Ecto neural progenitor cell (in vitro differentiated cells): ENCODE measurements around the gene ATXN7.
A peak's percentile ranks its signal among the peaks of the same experiment; 100 is the strongest.

Experiments
- DNase-seq: peaks from one replicate; pipeline ENCODE4 v3.0.0-alpha.2; 2018; ENCODE audit warnings: low spot score

ATXN7 gene, protein sequence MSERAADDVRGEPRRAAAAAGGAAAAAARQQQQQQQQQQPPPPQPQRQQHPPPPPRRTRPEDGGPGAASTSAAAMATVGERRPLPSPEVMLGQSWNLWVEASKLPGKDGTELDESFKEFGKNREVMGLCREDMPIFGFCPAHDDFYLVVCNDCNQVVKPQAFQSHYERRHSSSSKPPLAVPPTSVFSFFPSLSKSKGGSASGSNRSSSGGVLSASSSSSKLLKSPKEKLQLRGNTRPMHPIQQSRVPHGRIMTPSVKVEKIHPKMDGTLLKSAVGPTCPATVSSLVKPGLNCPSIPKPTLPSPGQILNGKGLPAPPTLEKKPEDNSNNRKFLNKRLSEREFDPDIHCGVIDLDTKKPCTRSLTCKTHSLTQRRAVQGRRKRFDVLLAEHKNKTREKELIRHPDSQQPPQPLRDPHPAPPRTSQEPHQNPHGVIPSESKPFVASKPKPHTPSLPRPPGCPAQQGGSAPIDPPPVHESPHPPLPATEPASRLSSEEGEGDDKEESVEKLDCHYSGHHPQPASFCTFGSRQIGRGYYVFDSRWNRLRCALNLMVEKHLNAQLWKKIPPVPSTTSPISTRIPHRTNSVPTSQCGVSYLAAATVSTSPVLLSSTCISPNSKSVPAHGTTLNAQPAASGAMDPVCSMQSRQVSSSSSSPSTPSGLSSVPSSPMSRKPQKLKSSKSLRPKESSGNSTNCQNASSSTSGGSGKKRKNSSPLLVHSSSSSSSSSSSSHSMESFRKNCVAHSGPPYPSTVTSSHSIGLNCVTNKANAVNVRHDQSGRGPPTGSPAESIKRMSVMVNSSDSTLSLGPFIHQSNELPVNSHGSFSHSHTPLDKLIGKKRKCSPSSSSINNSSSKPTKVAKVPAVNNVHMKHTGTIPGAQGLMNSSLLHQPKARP

DNA sequence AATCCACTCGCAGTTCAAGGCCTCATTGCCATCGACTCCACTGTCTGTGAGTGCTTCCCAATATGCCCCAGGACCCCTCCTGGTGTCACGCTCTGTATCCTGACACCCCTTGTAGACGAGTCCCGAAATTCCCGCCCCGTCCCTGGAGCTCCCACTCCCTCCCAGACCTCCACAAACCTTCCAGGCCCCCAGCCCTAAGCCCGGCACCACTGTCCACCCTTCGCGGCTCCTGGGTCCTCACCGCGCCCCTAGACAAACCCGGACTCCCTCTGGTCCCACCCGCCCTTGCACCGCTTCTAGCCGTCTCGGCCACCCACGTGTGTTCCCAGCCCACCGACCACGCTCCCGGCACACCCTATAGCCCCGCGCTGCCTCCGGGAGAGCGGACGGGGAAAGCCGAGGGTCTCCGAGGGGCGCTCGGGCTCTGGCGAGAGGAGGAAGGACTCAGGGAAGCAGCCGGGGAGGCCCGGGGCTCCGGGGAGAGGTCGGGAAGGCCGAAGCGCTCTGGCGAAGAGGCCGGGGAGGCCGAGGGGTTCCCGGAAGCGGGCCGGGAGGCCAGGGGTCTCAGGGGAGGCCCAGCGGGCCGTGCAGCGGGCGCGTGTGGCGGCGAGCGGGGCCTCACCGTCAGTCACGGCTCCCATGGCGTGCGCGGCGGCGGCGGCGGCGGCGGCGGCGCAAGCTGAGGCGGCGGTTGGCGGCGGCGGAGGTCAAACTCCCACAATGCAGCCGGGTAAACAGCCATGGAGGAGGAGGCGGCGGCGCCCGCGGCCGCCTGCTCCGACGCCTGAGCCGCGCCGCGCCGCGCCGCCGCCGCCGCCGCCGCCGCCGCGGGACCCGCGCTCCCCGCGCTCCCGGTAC, at the start of gene ATXN7, which contains the start of gene THOC7:
TSS of gene ATXN7 (plus strand) at position 718 of the 858 bp plus-strand sequence. CDS start 48,732 bp downstream, outside the sequence.
TSS of gene THOC7 (minus strand) at position 656 of the 858 bp plus-strand sequence. CDS start at position 641, 15 bp downstream.
- peak; percentile 88 for DNase-seq

DNA sequence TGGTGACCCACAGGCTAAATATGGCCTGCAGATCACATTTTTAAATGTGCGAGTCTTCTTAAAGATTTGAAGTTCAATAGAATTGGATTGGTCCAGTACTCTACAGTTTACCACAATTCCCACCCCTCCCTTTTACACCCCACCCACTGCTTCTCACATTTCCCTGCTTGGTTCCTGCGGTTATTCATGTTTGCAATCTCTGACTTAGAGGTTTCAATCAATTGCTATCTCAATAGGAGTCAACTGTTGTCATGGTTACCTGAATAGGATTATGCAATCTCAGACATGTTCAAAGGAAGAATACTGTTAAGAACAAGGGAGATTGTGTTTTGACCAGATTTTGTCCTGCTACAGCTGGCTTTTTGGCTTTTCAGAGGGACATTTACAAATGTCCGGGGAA, 49.4 kb upstream of the ATXN7 start:
- DNase-seq: no peak

DNA sequence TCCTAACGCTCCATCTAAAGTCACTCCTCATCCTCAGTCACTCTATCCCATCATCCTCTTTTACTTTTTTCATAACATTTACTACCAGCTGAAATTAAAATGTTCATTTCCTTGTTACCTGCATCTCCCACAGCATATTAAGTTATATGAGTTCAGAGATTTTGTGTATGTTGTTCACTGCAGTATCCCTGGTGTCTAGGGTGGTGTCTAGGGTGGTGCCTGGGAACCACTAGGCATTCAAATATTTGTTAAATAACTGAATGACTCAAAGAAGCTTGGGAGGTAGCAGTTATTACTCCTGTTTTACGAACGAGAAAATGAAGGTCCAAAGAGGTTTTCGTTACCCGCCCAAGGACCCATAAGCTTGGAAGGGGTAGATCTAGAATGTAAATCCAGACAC, 46.4 kb upstream of the ATXN7 start:
- no peak for DNase-seq

DNA sequence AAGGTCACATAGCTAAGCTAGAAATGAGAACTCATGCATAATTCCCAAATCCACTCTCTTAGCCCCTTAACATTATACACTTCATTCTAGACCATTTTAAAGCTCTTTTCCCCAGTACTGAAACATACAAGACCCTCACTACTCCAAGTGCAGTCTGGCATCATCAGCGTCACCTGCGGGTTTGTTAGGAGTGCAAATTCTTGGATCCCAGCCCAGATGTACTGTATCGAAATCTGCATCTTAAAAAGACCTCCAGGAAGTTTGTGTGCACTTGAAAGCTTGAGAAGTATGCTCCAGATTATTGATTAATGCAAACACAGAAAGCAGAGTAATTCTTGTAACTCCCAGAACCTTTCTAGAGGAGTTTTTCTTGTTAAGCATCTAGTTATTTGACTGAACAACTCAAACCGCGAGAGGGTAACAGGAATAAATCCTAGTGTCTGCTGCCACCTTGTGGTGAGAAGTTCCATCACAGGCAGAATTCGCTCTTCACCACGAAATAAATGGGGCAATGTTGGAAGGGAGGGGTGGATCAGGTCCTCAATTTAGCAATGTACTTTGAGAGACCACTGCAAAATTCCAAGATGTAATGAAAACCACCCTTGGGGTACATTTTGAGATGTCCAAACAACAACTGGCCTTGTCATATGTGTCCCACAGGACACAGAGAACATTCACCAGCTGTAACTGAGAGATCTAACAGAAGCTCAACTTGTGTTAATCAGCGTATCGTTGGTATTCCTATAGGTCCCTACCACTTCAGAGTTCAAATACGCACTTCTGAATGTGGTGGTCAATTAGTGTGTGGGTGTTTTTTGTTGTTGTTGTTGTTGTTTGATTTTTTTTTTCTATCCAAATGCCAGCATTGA, 45.2 kb upstream of the ATXN7 start:
- peak; percentile 64 for DNase-seq

DNA sequence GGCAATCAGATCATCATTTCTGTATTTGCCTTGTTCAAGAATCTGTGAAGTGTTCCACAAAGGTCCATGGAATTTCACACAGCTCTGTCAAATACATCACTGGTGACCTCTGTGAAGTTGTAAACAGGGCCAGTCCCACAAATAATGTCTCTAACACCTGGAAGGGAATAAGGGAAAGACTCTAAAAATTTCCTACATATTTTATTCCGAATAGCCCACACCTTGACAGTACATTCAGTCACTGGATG, 44.6 kb upstream of the ATXN7 start, which contains the start of gene C3orf49:
TSS of gene C3orf49 (plus strand) at position 149 of the 248 bp plus-strand sequence. CDS start 173 bp downstream, outside the sequence.
- no peak for DNase-seq

DNA sequence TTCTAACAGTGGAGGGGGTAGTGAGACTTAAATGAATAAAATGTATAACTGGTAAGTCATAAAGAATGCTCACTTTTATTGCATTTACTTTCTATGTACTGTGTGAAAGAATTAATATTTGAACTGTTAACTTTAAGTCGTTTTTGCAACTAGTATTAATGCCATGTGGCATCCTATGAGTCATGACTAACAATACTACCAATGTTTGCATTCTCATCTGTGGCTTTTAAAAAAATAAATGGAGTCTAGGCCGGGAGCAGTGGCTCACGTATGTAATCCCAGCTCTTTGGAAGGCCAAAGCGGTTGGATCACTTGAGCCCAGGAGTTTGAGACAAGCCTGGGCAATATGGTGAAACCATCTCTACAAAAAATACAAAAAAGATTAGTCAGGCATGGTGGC, 39.4 kb upstream of the ATXN7 start:
- no peak for DNase-seq

DNA sequence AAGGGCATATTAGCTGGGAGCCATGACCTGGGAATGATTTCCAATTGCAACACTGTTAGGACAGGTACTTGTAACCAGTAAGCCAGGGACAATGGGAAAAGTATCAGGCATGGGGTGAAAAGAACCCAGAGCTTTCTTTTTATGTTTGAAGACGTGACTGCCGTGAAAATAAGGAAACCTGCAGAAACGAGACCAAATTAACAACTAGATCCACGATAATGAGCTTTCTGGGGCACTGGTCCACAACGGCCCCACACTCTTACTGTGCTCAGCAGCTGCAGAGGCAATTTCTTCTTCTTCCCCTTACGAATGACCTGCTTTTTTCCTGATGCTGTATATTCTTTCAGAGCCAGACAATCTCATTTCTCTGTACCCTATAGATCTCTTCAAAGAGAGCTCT, 33.1 kb upstream of the ATXN7 start:
- no peak for DNase-seq

DNA sequence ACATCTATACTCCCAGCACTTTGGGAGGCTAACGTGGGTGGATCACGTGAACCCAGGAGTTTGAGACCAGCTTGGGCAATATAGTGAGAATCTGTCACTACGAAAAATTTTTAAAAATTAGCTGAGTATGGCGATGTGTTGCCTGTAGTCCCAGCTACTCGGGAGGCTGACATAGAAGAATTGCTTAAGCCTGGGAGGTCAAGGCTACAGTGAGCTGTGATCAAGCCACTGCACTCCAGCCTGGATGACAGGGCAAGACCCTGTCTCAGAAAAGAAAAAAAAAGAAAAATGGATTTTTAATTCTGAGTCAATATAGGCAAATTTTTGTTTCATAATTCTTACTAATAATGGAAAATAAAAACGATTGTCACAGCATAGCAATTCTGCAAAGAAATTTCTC, 31.3 kb upstream of the ATXN7 start:
- DNase-seq: no peak

DNA sequence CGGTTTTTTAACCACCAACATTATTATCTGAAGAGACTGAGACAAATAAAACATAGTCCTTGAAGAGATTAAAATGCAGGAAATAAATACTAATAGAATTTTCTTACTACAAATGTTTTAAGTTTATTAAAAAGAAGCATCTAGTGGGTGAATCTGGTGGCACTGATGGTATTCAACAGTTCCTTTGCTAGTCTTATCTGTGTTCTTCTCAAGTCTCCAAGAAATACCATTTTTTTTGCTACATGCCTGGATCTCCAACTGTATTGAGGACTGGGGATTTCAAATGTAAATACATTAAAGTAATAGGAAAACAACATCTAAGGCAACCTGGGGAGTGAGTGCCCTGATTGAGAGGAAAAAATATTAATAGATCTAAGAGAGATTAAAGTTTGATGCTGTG, 22.0 kb upstream of the ATXN7 start:
- no peak for DNase-seq

DNA sequence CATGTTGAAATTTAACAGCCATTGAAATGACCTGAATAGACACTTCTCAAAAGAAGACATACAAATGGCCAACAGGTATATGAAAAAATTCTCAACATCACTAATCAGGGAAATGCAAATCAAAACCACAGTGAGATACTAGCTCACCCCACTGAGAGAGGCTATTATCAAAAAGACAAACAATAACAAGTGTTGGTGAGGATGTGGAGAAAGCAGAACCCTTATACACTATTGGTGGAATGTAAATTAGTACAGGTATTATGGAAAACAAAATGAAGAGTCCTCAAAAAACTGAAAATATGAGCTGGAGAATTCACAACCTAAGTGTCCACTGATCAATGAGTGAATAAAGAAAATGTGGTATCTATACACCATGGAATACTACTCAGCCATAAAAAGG, 21.5 kb upstream of the ATXN7 start:
- no peak for DNase-seq

DNA sequence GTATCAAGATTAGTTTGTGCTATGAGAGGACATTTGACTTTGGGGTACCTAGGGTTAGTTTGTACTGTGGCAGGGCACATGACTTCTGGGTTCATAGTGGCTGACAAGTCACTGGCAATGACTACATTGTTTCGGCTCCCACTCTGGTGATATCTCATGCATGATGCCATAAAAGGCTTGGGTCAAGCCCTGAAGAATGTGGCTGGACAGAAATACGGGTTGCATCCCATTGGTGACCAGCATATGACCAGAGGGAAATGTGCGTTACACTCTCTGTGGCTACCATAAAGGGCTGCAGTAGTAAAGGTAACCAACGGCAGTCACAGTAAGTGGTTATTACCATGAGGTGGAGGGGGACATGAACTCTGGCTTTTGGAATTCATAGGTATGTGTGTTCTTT, 18.5 kb upstream of the ATXN7 start:
- no peak for DNase-seq

DNA sequence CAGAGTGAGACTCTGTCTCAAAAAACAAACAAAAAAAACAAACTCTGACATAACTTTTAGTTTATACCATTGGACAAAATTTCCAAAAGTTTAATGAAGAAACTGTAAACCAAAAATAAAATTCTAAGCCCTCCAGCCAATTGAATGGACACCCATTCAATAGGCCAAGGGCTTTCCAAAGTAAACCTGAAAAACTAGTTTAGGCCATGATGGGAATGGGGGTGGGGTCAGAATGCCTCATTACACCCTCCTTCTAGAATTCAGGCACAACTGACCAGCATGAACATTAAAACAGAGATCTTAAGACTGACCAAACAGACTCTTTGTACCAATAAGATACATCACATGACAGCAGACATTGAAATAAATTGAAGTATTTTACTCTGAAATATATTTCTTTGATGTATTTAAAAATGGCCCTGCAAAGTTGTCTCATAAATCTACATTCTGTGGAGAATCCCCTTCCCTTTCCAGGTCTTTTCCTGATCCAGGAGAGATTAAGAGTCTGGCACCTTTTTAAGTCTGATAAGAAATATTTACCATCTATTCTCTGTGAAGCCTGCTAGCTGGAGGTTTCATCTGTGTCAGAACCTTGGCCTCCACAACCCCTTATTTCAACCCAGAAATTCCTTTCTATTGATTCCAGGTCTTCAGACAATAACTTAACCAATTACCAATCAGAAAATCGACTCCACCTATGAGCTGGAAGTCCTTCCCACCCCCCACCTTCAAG, 15.8 kb upstream of the ATXN7 start:
- DNase-seq: no peak

DNA sequence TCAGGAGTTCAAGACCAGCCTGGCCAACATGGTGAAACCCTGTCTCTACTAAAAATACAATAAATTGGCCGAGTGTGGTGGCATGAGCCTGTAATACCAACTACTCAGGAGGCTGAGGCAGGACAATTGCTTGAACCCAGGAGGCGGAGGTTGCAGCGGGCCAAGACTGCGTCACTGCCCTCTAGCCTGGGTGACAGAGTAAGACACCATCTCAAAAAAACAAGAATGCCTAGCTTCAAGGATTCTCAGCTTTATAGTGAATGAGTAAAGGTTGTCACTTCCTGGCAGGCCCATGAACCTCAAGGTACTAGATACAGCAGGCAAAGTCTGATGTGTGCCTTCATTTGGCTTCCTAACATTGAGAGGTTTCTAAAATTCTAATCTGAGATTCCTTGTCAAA, 14.5 kb upstream of the ATXN7 start:
- DNase-seq: no peak

DNA sequence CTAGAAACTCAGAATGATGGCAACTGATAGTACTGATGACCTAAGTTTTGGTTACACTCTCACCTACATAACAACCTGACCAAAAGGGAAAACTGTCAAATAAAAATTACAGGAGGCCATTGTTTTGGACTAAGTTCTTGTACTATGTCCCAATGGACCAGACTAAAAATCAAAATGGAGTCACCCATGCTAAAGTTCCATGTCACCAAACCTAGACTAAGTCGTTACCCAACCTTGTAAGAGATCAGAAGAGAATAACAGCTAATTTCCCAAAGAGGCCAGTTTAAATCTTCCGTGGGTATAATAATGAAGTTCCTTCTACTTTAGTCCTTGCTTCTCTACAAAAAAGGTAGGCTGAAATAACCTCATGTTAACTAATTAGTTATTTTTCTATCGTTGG, 12.4 kb upstream of the ATXN7 start:
- no peak for DNase-seq

DNA sequence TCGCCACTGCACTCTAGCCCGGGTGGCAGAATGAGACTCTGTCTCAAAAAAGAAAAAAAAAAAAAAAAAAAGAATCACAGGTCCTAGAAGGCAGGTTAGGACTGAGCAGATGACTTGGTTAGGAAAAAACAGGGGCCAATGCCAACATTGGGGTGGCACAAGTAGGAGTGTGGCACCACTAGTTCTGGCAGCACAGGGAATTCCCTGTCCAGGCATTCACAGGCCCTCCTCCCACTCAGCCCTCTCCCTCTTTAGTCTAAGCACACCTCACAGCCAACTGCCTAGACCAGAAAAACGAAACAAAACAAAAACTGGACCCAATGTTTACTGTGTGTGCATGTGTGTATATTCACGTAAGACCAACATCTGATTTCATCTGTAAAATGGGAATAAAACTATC, 10.6 kb upstream of the ATXN7 start:
- no peak for DNase-seq

DNA sequence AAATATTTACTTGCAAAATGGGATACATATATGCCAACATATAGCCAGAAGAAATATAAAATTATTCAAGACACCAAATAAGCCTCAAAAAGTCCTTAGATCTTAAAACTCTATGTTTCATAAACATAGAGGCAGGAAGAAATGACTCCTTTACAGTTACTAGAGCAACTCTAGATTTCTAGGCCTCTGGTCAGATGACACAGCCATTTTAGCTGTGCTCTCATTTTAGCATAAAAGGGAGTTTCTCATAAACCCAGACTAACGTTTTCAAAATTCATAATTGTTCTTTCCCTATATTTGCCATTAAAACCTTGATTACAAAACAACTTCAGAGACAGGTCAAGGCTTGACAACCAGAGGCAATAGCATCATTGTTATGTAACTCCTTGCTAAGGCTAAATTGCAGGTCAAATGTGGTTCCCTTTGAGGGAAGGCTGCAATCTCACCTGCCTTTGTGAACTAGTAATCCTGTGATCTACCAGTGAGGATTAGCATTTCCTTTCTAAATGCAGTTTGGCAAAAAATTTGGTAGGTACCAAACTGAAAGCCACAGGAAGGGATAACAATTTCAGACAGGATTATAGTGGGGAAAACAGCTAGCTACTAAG, 8.2 kb upstream of the ATXN7 start:
- no peak for DNase-seq

DNA sequence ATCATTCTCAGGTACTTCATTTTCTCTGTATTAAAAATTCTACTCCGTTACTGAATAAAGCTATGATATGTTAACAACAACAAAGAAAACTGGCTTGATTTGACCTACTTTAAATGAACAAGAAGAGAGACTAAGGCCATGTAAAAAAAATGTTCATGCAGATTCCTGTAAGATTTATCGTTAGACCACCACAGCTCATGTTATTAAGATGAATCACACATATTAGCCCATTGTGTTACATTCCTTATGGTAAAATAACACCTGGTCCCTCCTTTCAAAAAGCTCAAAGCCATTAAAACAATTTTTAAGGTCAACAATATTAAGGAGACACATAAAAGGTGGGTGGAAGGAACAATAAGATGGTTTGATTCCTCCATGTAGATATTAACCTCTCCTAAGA, 6.4 kb upstream of the ATXN7 start:
- DNase-seq: no peak

DNA sequence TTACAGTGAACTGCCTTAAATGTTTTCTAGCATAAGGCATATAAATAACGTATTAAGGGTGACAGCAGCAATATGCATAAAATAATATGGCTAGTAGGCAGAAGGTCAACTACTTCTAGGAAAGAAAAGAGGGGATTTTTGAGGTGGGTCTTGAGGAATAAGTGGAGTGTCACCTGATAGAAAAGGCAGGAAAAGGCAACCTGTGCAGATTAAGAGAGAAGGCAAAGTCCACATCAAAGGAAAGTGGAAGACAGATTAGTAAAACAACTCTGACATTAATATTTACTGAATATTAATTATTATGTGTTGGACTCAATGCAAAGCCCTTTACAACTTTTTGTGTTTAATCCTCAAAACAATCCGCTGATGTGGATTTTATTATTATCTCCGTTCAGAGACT, 2.9 kb upstream of the ATXN7 start:
- DNase-seq: no peak

DNA sequence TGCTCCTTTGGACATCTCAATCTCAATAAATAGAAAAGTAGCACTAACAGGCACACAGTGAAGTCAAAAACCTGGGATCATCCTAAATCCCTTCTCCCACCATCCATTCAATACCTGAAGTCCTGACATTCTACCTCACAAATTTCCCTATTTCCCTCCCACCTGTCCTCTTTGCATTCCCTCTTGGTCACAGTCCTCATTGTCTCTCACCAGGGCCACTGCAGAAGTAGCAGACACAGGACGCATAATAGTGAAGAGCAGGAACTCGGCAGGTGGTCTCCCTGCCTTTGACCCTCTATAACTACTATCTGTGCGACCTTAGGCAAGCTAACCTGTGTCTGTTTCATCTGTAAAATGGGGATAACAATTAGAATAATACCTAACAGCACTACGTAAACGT, 2.4 kb upstream of the ATXN7 start:
- DNase-seq: no peak

DNA sequence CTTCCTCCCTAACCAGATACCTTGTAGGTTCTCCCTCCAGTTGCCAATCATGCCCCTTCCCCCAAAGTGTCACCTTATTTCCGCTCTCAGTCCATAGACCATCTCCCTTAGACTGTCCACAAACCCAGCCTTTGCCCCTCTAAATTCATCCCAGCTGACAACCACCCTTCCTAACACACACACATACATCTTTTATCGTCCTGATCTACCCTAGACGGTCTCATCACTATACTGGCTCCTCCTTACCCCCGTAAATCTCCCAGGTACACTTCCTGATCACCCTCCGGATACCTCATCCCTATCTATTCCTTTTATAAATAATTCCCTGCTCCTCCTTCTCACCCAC, 890 bp upstream of the ATXN7 start:
- DNase-seq: no peak
